ENCODE data around the gene NEDD4L. TPM values are rescaled to one million over a fixed set of nuclear protein-coding genes. Genes with fewer than 3 reads are reported as not detected.

NEDD4L gene
- polyA plus RNA-seq, 1 donor: 93.0 TPM

GRCh38 chr18:58113337-58113736 is 69.3 kb downstream of the NEDD4L start:
- H3K4me3 ChIP-seq (ENCODE audit: low read length): no peak overlapping the region
- no peak overlapping the region for H3K27ac ChIP-seq (ENCODE audit: low read length)
- DNase-seq: no peak
- no CpG with 5 or more reads among the region's 3 CpGs for WGBS (ENCODE audit: insufficient coverage, low lambda C conversion rate)
- H3K36me3 ChIP-seq (ENCODE audit: control insufficient read depth, insufficient read depth, low read length): no peaks in the 10 kb centered on the region
- H3K27me3 ChIP-seq (ENCODE audit: control insufficient read depth, insufficient read depth, low read length): no peaks in the 10 kb centered on the region
- peaks cover 10% of the 10 kb centered on the region for H3K4me1 ChIP-seq (ENCODE audit: control insufficient read depth, insufficient read depth, low read length)
- peaks cover under 1% of the 10 kb centered on the region for H3K9me3 ChIP-seq (ENCODE audit: control insufficient read depth, low read depth, low read length)

GRCh38 chr18:58114766-58115165 is 70.7 kb downstream of the NEDD4L start:
- no peaks in the 10 kb centered on the region for H3K36me3 ChIP-seq (ENCODE audit: control insufficient read depth, insufficient read depth, low read length)
- no peak for DNase-seq
- peaks cover 5% of the 10 kb centered on the region for H3K9me3 ChIP-seq (ENCODE audit: control insufficient read depth, low read depth, low read length)
- H3K27ac ChIP-seq (ENCODE audit: low read length): no peak overlapping the region
- no peak overlapping the region for H3K4me3 ChIP-seq (ENCODE audit: low read length)
- peaks cover 17% of the 10 kb centered on the region for H3K4me1 ChIP-seq (ENCODE audit: control insufficient read depth, insufficient read depth, low read length)
- 97% methylated on average over 5 of the region's 6 CpGs for WGBS (ENCODE audit: insufficient coverage, low lambda C conversion rate)
- H3K27me3 ChIP-seq (ENCODE audit: control insufficient read depth, insufficient read depth, low read length): no peaks in the 10 kb centered on the region

GRCh38 chr18:58116818-58117217 is 72.8 kb downstream of the NEDD4L start:
- Histone ChIP-seq H3K27ac (ENCODE audit: low read length) (peak overlapping the region; percentile 9), H3K4me1 (ENCODE audit: control insufficient read depth, insufficient read depth, low read length) (peaks cover 17% of the 10 kb centered on the region), H3K27me3 (ENCODE audit: control insufficient read depth, insufficient read depth, low read length) (no peaks in the 10 kb centered on the region), H3K36me3 (ENCODE audit: control insufficient read depth, insufficient read depth, low read length) (no peaks in the 10 kb centered on the region), H3K4me3 (ENCODE audit: low read length) (no peak overlapping the region), H3K9me3 (ENCODE audit: control insufficient read depth, low read depth, low read length) (peaks cover 5% of the 10 kb centered on the region)
- 60% methylated on average over 2 of the region's 4 CpGs for WGBS (ENCODE audit: insufficient coverage, low lambda C conversion rate)
- DNase-seq: no peak

- H3K4me1 ChIP-seq (ENCODE audit: control insufficient read depth, insufficient read depth, low read length): peaks cover 17% of the 10 kb centered on the region
- WGBS (ENCODE audit: insufficient coverage, low lambda C conversion rate): no CpG with 5 or more reads among the region's 8 CpGs
- H3K36me3 ChIP-seq (ENCODE audit: control insufficient read depth, insufficient read depth, low read length): no peaks in the 10 kb centered on the region
- peaks cover 5% of the 10 kb centered on the region for H3K9me3 ChIP-seq (ENCODE audit: control insufficient read depth, low read depth, low read length)
- no peak overlapping the region for H3K4me3 ChIP-seq (ENCODE audit: low read length)
- peak; percentile 95 to 98 for DNase-seq
- no peaks in the 10 kb centered on the region for H3K27me3 ChIP-seq (ENCODE audit: control insufficient read depth, insufficient read depth, low read length)
- H3K27ac ChIP-seq (ENCODE audit: low read length): peak overlapping the region; percentile 84
These were observed 73.9 kb downstream of the NEDD4L start for GRCh38 chr18:58117786-58118403.

- no CpG with 5 or more reads among the region's 6 CpGs for WGBS (ENCODE audit: insufficient coverage, low lambda C conversion rate)
- Histone ChIP-seq H3K4me3 (ENCODE audit: low read length) (no peak overlapping the region), H3K36me3 (ENCODE audit: control insufficient read depth, insufficient read depth, low read length) (no peaks in the 10 kb centered on the region), H3K27ac (ENCODE audit: low read length) (peak overlapping the region; percentile 84), H3K27me3 (ENCODE audit: control insufficient read depth, insufficient read depth, low read length) (no peaks in the 10 kb centered on the region), H3K9me3 (ENCODE audit: control insufficient read depth, low read depth, low read length) (peaks cover 5% of the 10 kb centered on the region), H3K4me1 (ENCODE audit: control insufficient read depth, insufficient read depth, low read length) (peaks cover 17% of the 10 kb centered on the region)
- no peak for DNase-seq
These were observed 74.5 kb downstream of the NEDD4L start for GRCh38 chr18:58118536-58118935.

GRCh38 chr18:58119819-58120218 is 75.8 kb downstream of the NEDD4L start:
- peaks cover 5% of the 10 kb centered on the region for H3K9me3 ChIP-seq (ENCODE audit: control insufficient read depth, low read depth, low read length)
- no peak overlapping the region for H3K4me3 ChIP-seq (ENCODE audit: low read length)
- no peaks in the 10 kb centered on the region for H3K27me3 ChIP-seq (ENCODE audit: control insufficient read depth, insufficient read depth, low read length)
- peaks cover 17% of the 10 kb centered on the region for H3K4me1 ChIP-seq (ENCODE audit: control insufficient read depth, insufficient read depth, low read length)
- no peak for DNase-seq
- WGBS (ENCODE audit: insufficient coverage, low lambda C conversion rate): 100% methylated on average over 1 of the region's 9 CpGs
- H3K36me3 ChIP-seq (ENCODE audit: control insufficient read depth, insufficient read depth, low read length): peaks cover 2% of the 10 kb centered on the region
- H3K27ac ChIP-seq (ENCODE audit: low read length): no peak overlapping the region

- peaks cover 2% of the 10 kb centered on the region for H3K36me3 ChIP-seq (ENCODE audit: control insufficient read depth, insufficient read depth, low read length)
- no CpG with 5 or more reads among the region's 3 CpGs for WGBS (ENCODE audit: insufficient coverage, low lambda C conversion rate)
- DNase-seq: no peak
- no peak overlapping the region for H3K4me3 ChIP-seq (ENCODE audit: low read length)
- H3K27me3 ChIP-seq (ENCODE audit: control insufficient read depth, insufficient read depth, low read length): no peaks in the 10 kb centered on the region
- no peak overlapping the region for H3K27ac ChIP-seq (ENCODE audit: low read length)
- H3K9me3 ChIP-seq (ENCODE audit: control insufficient read depth, low read depth, low read length): no peaks in the 10 kb centered on the region
- H3K4me1 ChIP-seq (ENCODE audit: control insufficient read depth, insufficient read depth, low read length): peaks cover 15% of the 10 kb centered on the region
These were observed 80.4 kb downstream of the NEDD4L start for GRCh38 chr18:58124475-58124874.

GRCh38 chr18:58125183-58125582 is 81.2 kb downstream of the NEDD4L start:
- peaks cover 2% of the 10 kb centered on the region for H3K36me3 ChIP-seq (ENCODE audit: control insufficient read depth, insufficient read depth, low read length)
- H3K27me3 ChIP-seq (ENCODE audit: control insufficient read depth, insufficient read depth, low read length): no peaks in the 10 kb centered on the region
- H3K27ac ChIP-seq (ENCODE audit: low read length): no peak overlapping the region
- no peaks in the 10 kb centered on the region for H3K9me3 ChIP-seq (ENCODE audit: control insufficient read depth, low read depth, low read length)
- no CpG with 5 or more reads among the region's 3 CpGs for WGBS (ENCODE audit: insufficient coverage, low lambda C conversion rate)
- H3K4me1 ChIP-seq (ENCODE audit: control insufficient read depth, insufficient read depth, low read length): peaks cover 20% of the 10 kb centered on the region
- no peak for DNase-seq
- no peak overlapping the region for H3K4me3 ChIP-seq (ENCODE audit: low read length)

GRCh38 chr18:58125756-58126155 is 81.7 kb downstream of the NEDD4L start:
- H3K27ac ChIP-seq (ENCODE audit: low read length): no peak overlapping the region
- no peak for DNase-seq
- H3K9me3 ChIP-seq (ENCODE audit: control insufficient read depth, low read depth, low read length): no peaks in the 10 kb centered on the region
- peaks cover 20% of the 10 kb centered on the region for H3K4me1 ChIP-seq (ENCODE audit: control insufficient read depth, insufficient read depth, low read length)
- H3K36me3 ChIP-seq (ENCODE audit: control insufficient read depth, insufficient read depth, low read length): peaks cover 2% of the 10 kb centered on the region
- no CpG with 5 or more reads among the region's 12 CpGs for WGBS (ENCODE audit: insufficient coverage, low lambda C conversion rate)
- no peak overlapping the region for H3K4me3 ChIP-seq (ENCODE audit: low read length)
- H3K27me3 ChIP-seq (ENCODE audit: control insufficient read depth, insufficient read depth, low read length): no peaks in the 10 kb centered on the region

GRCh38 chr18:58128381-58129374 is 84.7 kb downstream of the NEDD4L start:
- DNase-seq: peak; percentile 88 to 95
- no peaks in the 10 kb centered on the region for H3K27me3 ChIP-seq (ENCODE audit: control insufficient read depth, insufficient read depth, low read length)

More at GRCh38 chr18:58128381-58129374, 84.7 kb downstream of the NEDD4L start:
- WGBS (ENCODE audit: insufficient coverage, low lambda C conversion rate): no CpG with 5 or more reads among the region's 19 CpGs
- no peak overlapping the region for H3K4me3 ChIP-seq (ENCODE audit: low read length)
- H3K36me3 ChIP-seq (ENCODE audit: control insufficient read depth, insufficient read depth, low read length): peaks cover 2% of the 10 kb centered on the region
- peaks cover 6% of the 10 kb centered on the region for H3K9me3 ChIP-seq (ENCODE audit: control insufficient read depth, low read depth, low read length)
- peak overlapping the region; percentile 89 for H3K27ac ChIP-seq (ENCODE audit: low read length)
- peaks cover 20% of the 10 kb centered on the region for H3K4me1 ChIP-seq (ENCODE audit: control insufficient read depth, insufficient read depth, low read length)
